HepG2 (cell line): ENCODE results near the gene NCOA3. TPM values are rescaled to one million over a fixed set of nuclear protein-coding genes. Genes with fewer than 3 reads are reported as not detected.

ENCODE experiments used
- ELF3 ChIP-seq: IDR thresholded peaks from 2 replicates; pipeline ENCODE4 v1.6.1; 2016; ENCODE audit warnings: missing genetic modification reagents, missing compliant biosample characterization
- ETV5 ChIP-seq: IDR thresholded peaks from 2 replicates; pipeline ENCODE4 v1.6.1; 2018; ENCODE audit warnings: missing biosample characterization, missing genetic modification reagents, inconsistent platforms, borderline replicate concordance
- HMG20B ChIP-seq: conservative IDR thresholded peaks from 2 replicates; pipeline ENCODE4 v1.6.1; 2016; ENCODE audit warnings: missing genetic modification reagents, missing compliant biosample characterization
- KDM1A ChIP-seq: IDR thresholded peaks from 2 replicates; pipeline ENCODE4 v1.6.1; 2016; ENCODE audit warnings: missing compliant biosample characterization
- MAF1 ChIP-seq: sonication (generic); formaldehyde crosslinking; IDR thresholded peaks from 2 replicates; pipeline ENCODE4 v1.5.0; 2020; ENCODE audit warnings: missing genetic modification reagents, borderline replicate concordance
- SAP130 ChIP-seq: IDR thresholded peaks from 2 replicates; pipeline ENCODE4 v1.6.1; 2016; ENCODE audit warnings: low read depth
- TBX2 ChIP-seq: sonication (generic); formaldehyde crosslinking; IDR thresholded peaks from 2 replicates; pipeline ENCODE4 v1.5.0; 2020; ENCODE audit warnings: missing genetic modification reagents, mild to moderate bottlenecking, borderline replicate concordance
- TEAD2 ChIP-seq: sonication (generic); formaldehyde crosslinking; IDR thresholded peaks from 2 replicates; pipeline ENCODE4 v1.9.0; 2021; ENCODE audit warnings: missing genetic modification reagents
- TERF1 ChIP-seq: sonication (generic); formaldehyde crosslinking; IDR thresholded peaks from 2 replicates; pipeline ENCODE4 v1.8.0; 2022; ENCODE audit warnings: mild to moderate bottlenecking, missing genetic modification reagents, moderate library complexity
- TOE1 ChIP-seq: sonication (generic); formaldehyde crosslinking; IDR thresholded peaks from 2 replicates; pipeline ENCODE4 v1.4.0; 2020; ENCODE audit warnings: mild to moderate bottlenecking, missing genetic modification reagents
- ZBTB8A ChIP-seq: sonication (generic); formaldehyde crosslinking; IDR thresholded peaks from 2 replicates; pipeline ENCODE4 v1.4.0; 2020; ENCODE audit warnings: mild to moderate bottlenecking, low read depth, missing genetic modification reagents, borderline replicate concordance
- ZFP82 ChIP-seq: sonication (generic); formaldehyde crosslinking; IDR thresholded peaks from 2 replicates; pipeline ENCODE4 v1.5.1; 2020; ENCODE audit warnings: mild to moderate bottlenecking, missing genetic modification reagents, borderline replicate concordance
- ZNF318 ChIP-seq: sonication (generic); formaldehyde crosslinking; IDR thresholded peaks from 2 replicates; pipeline ENCODE4 v1.4.0; 2020; ENCODE audit warnings: mild to moderate bottlenecking, missing genetic modification reagents
- ZNF605 ChIP-seq: sonication (generic); formaldehyde crosslinking; IDR thresholded peaks from 2 replicates; pipeline ENCODE4 v1.8.0; 2022; ENCODE audit warnings: mild to moderate bottlenecking, missing genetic modification reagents
- polyA plus RNA-seq, 8 experiments: library from polyadenylated mRNA; depleted of rRNA in 3 of 8; stranded (reverse) in 7 of 8; unstranded in 1 of 8; fragments of >200 nt; fragmentation: Illumina TruSeq in 4 of 8; extraction: Trizol in 4 of 8; gene quantifications; 2 replicates each; pipeline versions ENCODE4 v1.2.1 to v1.2.3, GENCODE V29; 2011 to 2016; ENCODE audit warnings: low read depth in 4 of 8, missing spikeins in 1 of 8, mixed read lengths in 1 of 8; ENCODE audit not compliant: insufficient read depth in 1 of 8
- total RNA-seq, 5 experiments: library from RNA; depleted of rRNA; stranded (reverse); fragments of >200 nt; fragmentation: Illumina TruSeq; extraction: Trizol; gene quantifications; 2 replicates each; pipeline ENCODE4 v1.2.3, GENCODE V29; 2016; ENCODE audit warnings: low read depth in 1 of 5
- TF ChIP-seq, protein P1 (sequence below): sonication (generic); formaldehyde crosslinking; IDR thresholded peaks from 2 replicates; pipeline ENCODE4 v1.5.0; 2020; ENCODE audit warnings: mild to moderate bottlenecking, missing genetic modification reagents, borderline replicate concordance

NCOA3 gene
- total and polyA plus RNA-seq, 2 of the 13 experiments (the other 11 are each of a cell fraction or from before 2014, with no cell fraction given): 35.0 to 56.8 TPM

GRCh38 chr20:47663354-47664067 lies 161.8 kb downstream of the NCOA3 start (continued):
- TF ChIP-seq TERF1 (CRISPR knock-in tag) (no peak), TBX2 (CRISPR knock-in tag) (peak; percentile 13; the same call in 1 of the 2 replicates), SAP130 (peak; percentile 26; the same call in 1 of the 2 replicates), ZNF318 (CRISPR knock-in tag) (no peak), ZBTB8A (CRISPR knock-in tag) (no peak), ELF3 (CRISPR knock-in tag) (peak; percentile 65), TOE1 (CRISPR knock-in tag) (0 out of 2 replicates have a peak, but pooled peaks have one; percentile 69), TEAD2 (CRISPR knock-in tag) (no peak), ETV5 (peak; percentile 63), MAF1 (CRISPR knock-in tag) (no peak), KDM1A (CRISPR knock-in tag) (no peak), HMG20B (0 out of 2 replicates have a peak, but pooled peaks have one; percentile 47), ZNF605 (0 out of 2 replicates have a peak, but pooled peaks have one; percentile 58), ZFP82 (CRISPR knock-in tag) (no peak)
- TF ChIP-seq, protein P1, sequence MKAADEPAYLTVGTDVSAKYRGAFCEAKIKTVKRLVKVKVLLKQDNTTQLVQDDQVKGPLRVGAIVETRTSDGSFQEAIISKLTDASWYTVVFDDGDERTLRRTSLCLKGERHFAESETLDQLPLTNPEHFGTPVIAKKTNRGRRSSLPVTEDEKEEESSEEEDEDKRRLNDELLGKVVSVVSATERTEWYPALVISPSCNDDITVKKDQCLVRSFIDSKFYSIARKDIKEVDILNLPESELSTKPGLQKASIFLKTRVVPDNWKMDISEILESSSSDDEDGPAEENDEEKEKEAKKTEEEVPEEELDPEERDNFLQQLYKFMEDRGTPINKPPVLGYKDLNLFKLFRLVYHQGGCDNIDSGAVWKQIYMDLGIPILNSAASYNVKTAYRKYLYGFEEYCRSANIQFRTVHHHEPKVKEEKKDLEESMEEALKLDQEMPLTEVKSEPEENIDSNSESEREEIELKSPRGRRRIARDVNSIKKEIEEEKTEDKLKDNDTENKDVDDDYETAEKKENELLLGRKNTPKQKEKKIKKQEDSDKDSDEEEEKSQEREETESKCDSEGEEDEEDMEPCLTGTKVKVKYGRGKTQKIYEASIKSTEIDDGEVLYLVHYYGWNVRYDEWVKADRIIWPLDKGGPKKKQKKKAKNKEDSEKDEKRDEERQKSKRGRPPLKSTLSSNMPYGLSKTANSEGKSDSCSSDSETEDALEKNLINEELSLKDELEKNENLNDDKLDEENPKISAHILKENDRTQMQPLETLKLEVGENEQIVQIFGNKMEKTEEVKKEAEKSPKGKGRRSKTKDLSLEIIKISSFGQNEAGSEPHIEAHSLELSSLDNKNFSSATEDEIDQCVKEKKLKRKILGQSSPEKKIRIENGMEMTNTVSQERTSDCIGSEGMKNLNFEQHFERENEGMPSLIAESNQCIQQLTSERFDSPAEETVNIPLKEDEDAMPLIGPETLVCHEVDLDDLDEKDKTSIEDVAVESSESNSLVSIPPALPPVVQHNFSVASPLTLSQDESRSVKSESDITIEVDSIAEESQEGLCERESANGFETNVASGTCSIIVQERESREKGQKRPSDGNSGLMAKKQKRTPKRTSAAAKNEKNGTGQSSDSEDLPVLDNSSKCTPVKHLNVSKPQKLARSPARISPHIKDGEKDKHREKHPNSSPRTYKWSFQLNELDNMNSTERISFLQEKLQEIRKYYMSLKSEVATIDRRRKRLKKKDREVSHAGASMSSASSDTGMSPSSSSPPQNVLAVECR: no peak
